SK-N-SH treated with all-trans-retinoic acid at 6 μM for 48 hours (cell line): ENCODE results near the gene NUP98.

ENCODE experiments used
- ATAC-seq: fragments of 200-7000 bp; cut with Tn5 transposase; 3 replicates; pipeline ENCODE4 v1.9.1; 2020; ENCODE audit warnings: mild to moderate bottlenecking, moderate library complexity
- ARNTL ChIP-seq: fragments of 450-650 bp; formaldehyde crosslinking; IDR thresholded peaks from 2 replicates; pipeline ENCODE4 v1.5.0; 2020; ENCODE audit warnings: low read depth, mild to moderate bottlenecking, moderate library complexity, borderline replicate concordance
- CSDC2 ChIP-seq: fragments of 250-450 bp; sonication (Bioruptor Pico); IDR thresholded peaks from 2 replicates; pipeline ENCODE4 v1.5.0; 2020; ENCODE audit warnings: mild to moderate bottlenecking, moderate library complexity
- ESRRG ChIP-seq: fragments of 250-450 bp; sonication (Bioruptor Pico); IDR thresholded peaks from 2 replicates; pipeline ENCODE4 v1.6.1; 2021; ENCODE audit warnings: mild to moderate bottlenecking
- GLIS3 ChIP-seq: fragments of 250-450 bp; sonication (Bioruptor Pico); IDR thresholded peaks from 2 replicates; pipeline ENCODE4 v1.5.0; 2020; ENCODE audit warnings: mild to moderate bottlenecking, moderate library complexity
- ISL1 ChIP-seq: fragments of 250-450 bp; sonication (Bioruptor Pico); IDR thresholded peaks from 2 replicates; pipeline ENCODE4 v2.1.2; 2022; ENCODE audit warnings: mild to moderate bottlenecking, moderate library complexity
- OSR1 ChIP-seq: fragments of 250-450 bp; sonication (Bioruptor Pico); IDR thresholded peaks from 2 replicates; pipeline ENCODE4 v1.8.0; 2022; ENCODE audit warnings: moderate library complexity, mild to moderate bottlenecking, inconsistent platforms
- SNAI2 ChIP-seq: fragments of 250-450 bp; sonication (Bioruptor Pico); IDR thresholded peaks from 2 replicates; pipeline ENCODE4 v1.5.0; 2020; ENCODE audit warnings: mild to moderate bottlenecking, moderate library complexity
- TCF4 ChIP-seq: fragments of 250-450 bp; sonication (Bioruptor Pico); IDR thresholded peaks from 2 replicates; pipeline ENCODE4 v1.8.0; 2021; ENCODE audit warnings: mild to moderate bottlenecking, moderate library complexity, borderline replicate concordance
- TOX ChIP-seq: fragments of 250-450 bp; sonication (Bioruptor Pico); IDR thresholded peaks from 2 replicates; pipeline ENCODE4 v1.8.0; 2021; ENCODE audit warnings: mild to moderate bottlenecking, moderate library complexity, borderline replicate concordance
- ZC3H10 ChIP-seq: fragments of 250-450 bp; sonication (Bioruptor Pico); IDR thresholded peaks from 2 replicates; pipeline ENCODE4 v1.5.1; 2021; ENCODE audit warnings: mild to moderate bottlenecking, moderate library complexity
- ZFP3 ChIP-seq: fragments of 250-450 bp; sonication (Bioruptor Pico); IDR thresholded peaks from 2 replicates; pipeline ENCODE4 v1.5.0; 2020; ENCODE audit warnings: mild to moderate bottlenecking, moderate library complexity
- ZFP30 ChIP-seq: fragments of 450-650 bp; formaldehyde crosslinking; IDR thresholded peaks from 2 replicates; pipeline ENCODE4 v1.5.0; 2022; ENCODE audit warnings: mild to moderate bottlenecking, moderate library complexity
- ZNF565 ChIP-seq: fragments of 450-650 bp; formaldehyde crosslinking; conservative IDR thresholded peaks from 2 replicates; pipeline ENCODE4 v1.5.0; 2020; ENCODE audit warnings: low read depth, mild to moderate bottlenecking, moderate library complexity
- ZNF70 ChIP-seq: fragments of 450-650 bp; formaldehyde crosslinking; IDR thresholded peaks from 2 replicates; pipeline ENCODE4 v1.5.0; 2020; ENCODE audit warnings: mild to moderate bottlenecking, moderate library complexity
- ZNF8 ChIP-seq: fragments of 450-650 bp; formaldehyde crosslinking; IDR thresholded peaks from 2 replicates; pipeline ENCODE4 v1.5.0; 2020; ENCODE audit warnings: mild to moderate bottlenecking, moderate library complexity
- TF ChIP-seq, protein P1 (sequence below): fragments of 250-450 bp; sonication (Bioruptor Pico); IDR thresholded peaks from 2 replicates; pipeline ENCODE4 v1.5.0; 2020; ENCODE audit warnings: mild to moderate bottlenecking, moderate library complexity
- TF ChIP-seq, protein P2 (sequence below): fragments of 250-450 bp; sonication (Bioruptor Pico); IDR thresholded peaks from 2 replicates; pipeline ENCODE4 v1.8.0; 2021; ENCODE audit warnings: low read depth, mild to moderate bottlenecking, moderate library complexity, borderline replicate concordance
- TF ChIP-seq, protein P3 (sequence below): fragments of 250-450 bp; sonication (Bioruptor Pico); IDR thresholded peaks from 2 replicates; pipeline ENCODE4 v1.5.1; 2021; ENCODE audit warnings: mild to moderate bottlenecking, moderate library complexity
- TF ChIP-seq, protein P4 (sequence below): fragments of 250-450 bp; sonication (Bioruptor Pico); IDR thresholded peaks from 2 replicates; pipeline ENCODE4 v1.5.1; 2020; ENCODE audit warnings: low read depth, mild to moderate bottlenecking, moderate library complexity
- TF ChIP-seq, protein P5 (sequence below): fragments of 250-450 bp; sonication (Bioruptor Pico); IDR thresholded peaks from 2 replicates; pipeline ENCODE4 v1.8.0; 2020; ENCODE audit warnings: mild to moderate bottlenecking, moderate library complexity, borderline replicate concordance

NUP98 gene

DNA sequence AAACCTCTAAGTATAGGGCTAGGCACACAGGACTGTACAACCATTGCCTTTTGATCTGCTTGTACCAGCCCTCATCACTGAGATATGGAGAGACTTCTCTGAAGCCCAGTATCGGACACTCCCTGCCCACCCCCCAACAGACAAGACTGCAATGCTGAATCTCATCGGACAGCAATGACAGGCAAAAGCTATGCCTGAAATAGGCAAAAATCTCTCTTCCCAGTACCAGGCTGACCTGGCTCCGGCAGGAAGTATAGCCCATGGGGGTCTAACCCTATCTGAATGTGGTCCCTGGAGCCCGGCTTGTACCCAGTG lies 37.0 kb upstream of the NUP98 start (continued):
- no peak for TF ChIP-seq GLIS3 (CRISPR knock-in tag)
- TF ChIP-seq, protein P1, sequence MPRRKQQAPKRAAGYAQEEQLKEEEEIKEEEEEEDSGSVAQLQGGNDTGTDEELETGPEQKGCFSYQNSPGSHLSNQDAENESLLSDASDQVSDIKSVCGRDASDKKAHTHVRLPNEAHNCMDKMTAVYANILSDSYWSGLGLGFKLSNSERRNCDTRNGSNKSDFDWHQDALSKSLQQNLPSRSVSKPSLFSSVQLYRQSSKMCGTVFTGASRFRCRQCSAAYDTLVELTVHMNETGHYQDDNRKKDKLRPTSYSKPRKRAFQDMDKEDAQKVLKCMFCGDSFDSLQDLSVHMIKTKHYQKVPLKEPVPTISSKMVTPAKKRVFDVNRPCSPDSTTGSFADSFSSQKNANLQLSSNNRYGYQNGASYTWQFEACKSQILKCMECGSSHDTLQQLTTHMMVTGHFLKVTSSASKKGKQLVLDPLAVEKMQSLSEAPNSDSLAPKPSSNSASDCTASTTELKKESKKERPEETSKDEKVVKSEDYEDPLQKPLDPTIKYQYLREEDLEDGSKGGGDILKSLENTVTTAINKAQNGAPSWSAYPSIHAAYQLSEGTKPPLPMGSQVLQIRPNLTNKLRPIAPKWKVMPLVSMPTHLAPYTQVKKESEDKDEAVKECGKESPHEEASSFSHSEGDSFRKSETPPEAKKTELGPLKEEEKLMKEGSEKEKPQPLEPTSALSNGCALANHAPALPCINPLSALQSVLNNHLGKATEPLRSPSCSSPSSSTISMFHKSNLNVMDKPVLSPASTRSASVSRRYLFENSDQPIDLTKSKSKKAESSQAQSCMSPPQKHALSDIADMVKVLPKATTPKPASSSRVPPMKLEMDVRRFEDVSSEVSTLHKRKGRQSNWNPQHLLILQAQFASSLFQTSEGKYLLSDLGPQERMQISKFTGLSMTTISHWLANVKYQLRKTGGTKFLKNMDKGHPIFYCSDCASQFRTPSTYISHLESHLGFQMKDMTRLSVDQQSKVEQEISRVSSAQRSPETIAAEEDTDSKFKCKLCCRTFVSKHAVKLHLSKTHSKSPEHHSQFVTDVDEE (CRISPR knock-in tag) = no peak
- no peak for TF ChIP-seq ISL1 (CRISPR knock-in tag)
- no peak for TF ChIP-seq ZFP30 (CRISPR knock-in tag)
- TF ChIP-seq, all 23 proteins: peak for 0

DNA sequence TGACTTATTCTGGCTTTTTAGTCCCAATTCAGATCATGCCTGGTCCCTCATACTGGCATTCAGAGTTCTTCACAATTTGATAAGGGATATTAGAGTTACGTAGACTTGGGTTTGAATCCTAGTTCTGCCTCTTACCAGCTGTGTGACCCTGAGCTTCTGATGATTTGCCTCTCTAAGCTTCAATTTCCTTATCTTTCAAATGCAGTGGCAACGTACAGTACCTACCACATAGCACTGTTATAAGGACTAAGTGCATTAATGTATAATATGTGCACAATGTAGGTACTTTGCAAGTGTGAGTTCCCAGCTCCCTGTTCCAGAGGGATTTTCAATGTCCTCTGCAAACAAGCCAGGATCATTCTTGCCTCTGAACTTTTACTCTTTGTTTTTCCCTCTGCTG lies 36.1 kb upstream of the NUP98 start:
- TF ChIP-seq, protein P2, sequence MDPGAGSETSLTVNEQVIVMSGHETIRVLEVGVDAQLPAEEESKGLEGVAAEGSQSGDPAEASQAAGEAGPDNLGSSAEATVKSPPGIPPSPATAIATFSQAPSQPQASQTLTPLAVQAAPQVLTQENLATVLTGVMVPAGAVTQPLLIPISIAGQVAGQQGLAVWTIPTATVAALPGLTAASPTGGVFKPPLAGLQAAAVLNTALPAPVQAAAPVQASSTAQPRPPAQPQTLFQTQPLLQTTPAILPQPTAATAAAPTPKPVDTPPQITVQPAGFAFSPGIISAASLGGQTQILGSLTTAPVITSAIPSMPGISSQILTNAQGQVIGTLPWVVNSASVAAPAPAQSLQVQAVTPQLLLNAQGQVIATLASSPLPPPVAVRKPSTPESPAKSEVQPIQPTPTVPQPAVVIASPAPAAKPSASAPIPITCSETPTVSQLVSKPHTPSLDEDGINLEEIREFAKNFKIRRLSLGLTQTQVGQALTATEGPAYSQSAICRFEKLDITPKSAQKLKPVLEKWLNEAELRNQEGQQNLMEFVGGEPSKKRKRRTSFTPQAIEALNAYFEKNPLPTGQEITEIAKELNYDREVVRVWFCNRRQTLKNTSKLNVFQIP = no peak
- TF ChIP-seq ZFP3 (CRISPR knock-in tag) (no peak), TOX (CRISPR knock-in tag) (no peak), OSR1 (CRISPR knock-in tag) (no peak), CSDC2 (CRISPR knock-in tag) (no peak), SNAI2 (CRISPR knock-in tag) (no peak), ZNF70 (CRISPR knock-in tag) (no peak), GLIS3 (CRISPR knock-in tag) (no peak)
- TF ChIP-seq, protein P3, sequence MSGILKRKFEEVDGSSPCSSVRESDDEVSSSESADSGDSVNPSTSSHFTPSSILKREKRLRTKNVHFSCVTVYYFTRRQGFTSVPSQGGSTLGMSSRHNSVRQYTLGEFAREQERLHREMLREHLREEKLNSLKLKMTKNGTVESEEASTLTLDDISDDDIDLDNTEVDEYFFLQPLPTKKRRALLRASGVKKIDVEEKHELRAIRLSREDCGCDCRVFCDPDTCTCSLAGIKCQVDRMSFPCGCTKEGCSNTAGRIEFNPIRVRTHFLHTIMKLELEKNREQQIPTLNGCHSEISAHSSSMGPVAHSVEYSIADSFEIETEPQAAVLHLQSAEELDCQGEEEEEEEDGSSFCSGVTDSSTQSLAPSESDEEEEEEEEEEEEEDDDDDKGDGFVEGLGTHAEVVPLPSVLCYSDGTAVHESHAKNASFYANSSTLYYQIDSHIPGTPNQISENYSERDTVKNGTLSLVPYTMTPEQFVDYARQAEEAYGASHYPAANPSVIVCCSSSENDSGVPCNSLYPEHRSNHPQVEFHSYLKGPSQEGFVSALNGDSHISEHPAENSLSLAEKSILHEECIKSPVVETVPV (CRISPR knock-in tag) = no peak
- no peak for ATAC-seq

DNA sequence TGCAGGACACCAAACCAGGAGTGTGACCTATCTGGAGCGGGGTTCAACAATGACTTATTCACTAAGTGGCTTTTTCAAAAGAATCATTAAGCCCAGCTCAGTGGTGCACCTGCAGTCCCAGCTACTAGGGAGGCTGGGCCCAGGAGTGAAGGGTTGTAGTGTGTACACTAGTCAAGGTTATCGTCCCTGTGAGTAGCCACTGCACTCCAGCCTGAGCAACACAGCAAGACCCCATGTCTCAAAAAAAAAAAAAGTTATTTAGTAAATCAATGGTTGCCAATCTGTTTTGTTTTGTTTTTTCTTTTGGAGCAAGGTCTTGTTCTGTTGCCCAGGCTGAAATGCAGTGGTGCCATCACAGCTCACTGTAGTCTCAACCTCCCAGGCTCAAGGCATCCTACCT lies 35.5 kb upstream of the NUP98 start:
- no peak for ATAC-seq
- TF ChIP-seq ZNF8 = no peak
- no peak for TF ChIP-seq ZNF70 (CRISPR knock-in tag)
- TF ChIP-seq ESRRG (CRISPR knock-in tag) = no peak
- no peak for TF ChIP-seq ZC3H10 (CRISPR knock-in tag)
- TF ChIP-seq, protein P4, sequence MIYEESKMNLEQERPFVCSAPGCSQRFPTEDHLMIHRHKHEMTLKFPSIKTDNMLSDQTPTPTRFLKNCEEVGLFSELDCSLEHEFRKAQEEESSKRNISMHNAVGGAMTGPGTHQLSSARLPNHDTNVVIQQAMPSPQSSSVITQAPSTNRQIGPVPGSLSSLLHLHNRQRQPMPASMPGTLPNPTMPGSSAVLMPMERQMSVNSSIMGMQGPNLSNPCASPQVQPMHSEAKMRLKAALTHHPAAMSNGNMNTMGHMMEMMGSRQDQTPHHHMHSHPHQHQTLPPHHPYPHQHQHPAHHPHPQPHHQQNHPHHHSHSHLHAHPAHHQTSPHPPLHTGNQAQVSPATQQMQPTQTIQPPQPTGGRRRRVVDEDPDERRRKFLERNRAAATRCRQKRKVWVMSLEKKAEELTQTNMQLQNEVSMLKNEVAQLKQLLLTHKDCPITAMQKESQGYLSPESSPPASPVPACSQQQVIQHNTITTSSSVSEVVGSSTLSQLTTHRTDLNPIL (CRISPR knock-in tag) = no peak
- TF ChIP-seq, protein P5, sequence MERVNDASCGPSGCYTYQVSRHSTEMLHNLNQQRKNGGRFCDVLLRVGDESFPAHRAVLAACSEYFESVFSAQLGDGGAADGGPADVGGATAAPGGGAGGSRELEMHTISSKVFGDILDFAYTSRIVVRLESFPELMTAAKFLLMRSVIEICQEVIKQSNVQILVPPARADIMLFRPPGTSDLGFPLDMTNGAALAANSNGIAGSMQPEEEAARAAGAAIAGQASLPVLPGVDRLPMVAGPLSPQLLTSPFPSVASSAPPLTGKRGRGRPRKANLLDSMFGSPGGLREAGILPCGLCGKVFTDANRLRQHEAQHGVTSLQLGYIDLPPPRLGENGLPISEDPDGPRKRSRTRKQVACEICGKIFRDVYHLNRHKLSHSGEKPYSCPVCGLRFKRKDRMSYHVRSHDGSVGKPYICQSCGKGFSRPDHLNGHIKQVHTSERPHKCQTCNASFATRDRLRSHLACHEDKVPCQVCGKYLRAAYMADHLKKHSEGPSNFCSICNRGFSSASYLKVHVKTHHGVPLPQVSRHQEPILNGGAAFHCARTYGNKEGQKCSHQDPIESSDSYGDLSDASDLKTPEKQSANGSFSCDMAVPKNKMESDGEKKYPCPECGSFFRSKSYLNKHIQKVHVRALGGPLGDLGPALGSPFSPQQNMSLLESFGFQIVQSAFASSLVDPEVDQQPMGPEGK (CRISPR knock-in tag) = no peak
- no peak for TF ChIP-seq ARNTL (CRISPR knock-in tag)
- no peak for TF ChIP-seq OSR1 (CRISPR knock-in tag)

DNA sequence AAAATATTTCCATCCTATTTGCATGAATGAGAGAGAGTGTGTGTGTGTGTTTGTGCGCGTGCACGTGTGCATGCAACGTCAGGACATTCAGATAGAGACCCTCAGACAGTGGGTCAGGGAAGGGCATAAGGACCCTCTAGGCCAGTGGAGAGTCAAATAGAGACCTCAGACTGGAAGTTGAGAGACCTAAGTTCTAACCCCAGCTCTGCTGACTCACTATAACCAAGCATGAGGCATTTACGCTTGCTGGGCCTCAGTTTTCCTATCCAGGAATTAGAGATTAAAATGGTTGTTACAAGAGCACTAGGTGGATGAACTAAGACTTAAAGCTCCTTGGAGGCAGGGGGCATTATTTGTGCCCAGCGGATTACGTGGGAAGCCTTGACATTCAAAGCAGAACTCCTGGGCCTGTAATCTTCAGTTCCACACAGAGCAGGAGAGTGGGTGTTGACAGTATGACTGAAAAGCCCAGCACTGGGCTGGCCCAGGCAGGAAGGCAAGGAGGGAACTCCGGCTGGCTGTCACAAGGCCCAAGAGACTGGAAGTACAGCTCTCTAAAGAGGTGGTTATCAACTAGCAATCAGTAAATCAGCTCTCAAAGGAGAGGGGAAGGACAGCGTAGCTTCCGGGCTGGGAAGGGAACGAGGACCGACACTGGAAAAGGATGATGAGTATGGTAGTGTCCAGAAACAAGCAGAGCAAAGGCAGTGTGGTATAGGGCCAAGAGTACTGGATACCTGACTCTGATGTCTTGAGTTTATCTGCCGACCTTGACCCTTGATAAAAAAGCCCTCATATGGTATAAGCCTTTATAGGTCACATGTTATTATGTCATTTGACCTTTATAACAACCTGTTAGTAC lies 34.3 kb upstream of the NUP98 start:
- no peak for ATAC-seq
- no peak for TF ChIP-seq ZC3H10 (CRISPR knock-in tag)
- no peak for TF ChIP-seq GLIS3 (CRISPR knock-in tag)
- no peak for TF ChIP-seq CSDC2 (CRISPR knock-in tag)
- TF ChIP-seq, protein P4 (CRISPR knock-in tag) = no peak
- no peak for TF ChIP-seq ESRRG (CRISPR knock-in tag)
- TF ChIP-seq ISL1 (CRISPR knock-in tag) = no peak
- TF ChIP-seq, protein P1 (CRISPR knock-in tag) = no peak
- TF ChIP-seq TCF4 (CRISPR knock-in tag) = no peak
- TF ChIP-seq, protein P3 (CRISPR knock-in tag) = no peak
- TF ChIP-seq ZNF565 (CRISPR knock-in tag) = no peak
